CD4-positive, alpha-beta T cell treated with Interleukin-21 for 1 hour (primary cell): Measurements from ENCODE around the gene NAP1L1.
A peak's percentile ranks its signal among the peaks of the same experiment; 100 is the strongest.

ENCODE experiments used
- DNase-seq: peaks from one replicate; pipeline ENCODE4 v3.0.0-alpha.2; 2020

Gene NAP1L1

GRCh38 chr12:76037130-76038103 is 47.1 kb downstream of the NAP1L1 start:
- peak; percentile 80 for DNase-seq

- DNase-seq = no peak
Observed at GRCh38 chr12:76035045-76035444, 49.4 kb downstream of the NAP1L1 start.

GRCh38 chr12:76033081-76034011 is 51.1 kb downstream of the NAP1L1 start:
- DNase-seq = no peak

- peak; percentile 40 for DNase-seq
Observed at GRCh38 chr12:76032043-76032981, 52.2 kb downstream of the NAP1L1 start.

- DNase-seq = peak; percentile 95
Observed at GRCh38 chr12:76031414-76032042, 53.0 kb downstream of the NAP1L1 start, which contains the start of gene PHLDA1. Gene PHLDA1, minus strand, starts transcription at chr12:76031776.

- no peak for DNase-seq
Observed at GRCh38 chr12:76031081-76031413, 53.4 kb downstream of the NAP1L1 start.

GRCh38 chr12:76030341-76031080 is 54.0 kb downstream of the NAP1L1 start:
- DNase-seq = peak; percentile 70

GRCh38 chr12:76029982-76030340 is 54.5 kb downstream of the NAP1L1 start:
- DNase-seq = peak; percentile 17

- DNase-seq = no peak
Observed at GRCh38 chr12:76028571-76029277, 55.8 kb downstream of the NAP1L1 start.

- DNase-seq = no peak
Observed at GRCh38 chr12:76026643-76027063, 57.8 kb downstream of the NAP1L1 start.

- DNase-seq = no peak
Observed at GRCh38 chr12:76025601-76026575, 58.6 kb downstream of the NAP1L1 start.

- no peak for DNase-seq
Observed at GRCh38 chr12:76024942-76025600, 59.4 kb downstream of the NAP1L1 start.

- DNase-seq = no peak
Observed at GRCh38 chr12:76024102-76024781, 60.2 kb downstream of the NAP1L1 start.

- no peak for DNase-seq
Observed at GRCh38 chr12:76023069-76023690, 61.3 kb downstream of the NAP1L1 start.

GRCh38 chr12:76022506-76022905 is 62.0 kb downstream of the NAP1L1 start:
- no peak for DNase-seq

GRCh38 chr12:76020731-76021672 is 63.5 kb downstream of the NAP1L1 start:
- peak; percentile 81 for DNase-seq
